Measurements from ENCODE around the gene UBE4B. TPM values are rescaled to one million over a fixed set of nuclear protein-coding genes. Genes with fewer than 3 reads are reported as not detected.

UBE4B gene
- polyA plus RNA-seq, 2 of the 4 experiments (the other 2 are of a cell fraction): 13.5 to 15.1 TPM

DNA sequence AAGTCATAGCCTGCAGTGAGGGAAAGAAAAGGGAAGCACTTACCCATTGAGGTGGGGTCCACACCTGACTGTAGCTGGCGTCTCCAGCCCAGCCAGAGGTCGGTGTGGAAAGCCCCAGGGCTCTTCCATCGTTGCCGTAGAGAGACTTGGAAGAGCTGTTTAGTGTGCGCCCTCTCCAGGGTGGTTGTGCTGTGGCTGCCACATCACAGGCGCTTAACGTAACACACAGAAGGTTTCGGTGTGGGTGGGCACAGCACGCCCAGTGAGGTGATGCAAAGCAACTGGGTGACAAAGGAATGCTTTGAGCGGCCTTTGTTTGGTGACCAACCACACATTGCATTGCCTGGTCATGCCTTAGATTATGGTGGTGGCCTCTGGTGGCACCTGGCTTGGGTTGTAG, 140.8 kb downstream of the UBE4B start (continued):
- TF ChIP-seq, protein P1, sequence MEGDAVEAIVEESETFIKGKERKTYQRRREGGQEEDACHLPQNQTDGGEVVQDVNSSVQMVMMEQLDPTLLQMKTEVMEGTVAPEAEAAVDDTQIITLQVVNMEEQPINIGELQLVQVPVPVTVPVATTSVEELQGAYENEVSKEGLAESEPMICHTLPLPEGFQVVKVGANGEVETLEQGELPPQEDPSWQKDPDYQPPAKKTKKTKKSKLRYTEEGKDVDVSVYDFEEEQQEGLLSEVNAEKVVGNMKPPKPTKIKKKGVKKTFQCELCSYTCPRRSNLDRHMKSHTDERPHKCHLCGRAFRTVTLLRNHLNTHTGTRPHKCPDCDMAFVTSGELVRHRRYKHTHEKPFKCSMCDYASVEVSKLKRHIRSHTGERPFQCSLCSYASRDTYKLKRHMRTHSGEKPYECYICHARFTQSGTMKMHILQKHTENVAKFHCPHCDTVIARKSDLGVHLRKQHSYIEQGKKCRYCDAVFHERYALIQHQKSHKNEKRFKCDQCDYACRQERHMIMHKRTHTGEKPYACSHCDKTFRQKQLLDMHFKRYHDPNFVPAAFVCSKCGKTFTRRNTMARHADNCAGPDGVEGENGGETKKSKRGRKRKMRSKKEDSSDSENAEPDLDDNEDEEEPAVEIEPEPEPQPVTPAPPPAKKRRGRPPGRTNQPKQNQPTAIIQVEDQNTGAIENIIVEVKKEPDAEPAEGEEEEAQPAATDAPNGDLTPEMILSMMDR (IDR thresholded peaks at IDR 0.05): no peak
- no peak for TF ChIP-seq ESRRA (IDR thresholded peaks at IDR 0.05; ENCODE audit: borderline replicate concordance, low read length)
- TF ChIP-seq HOXB5 (CRISPR knock-in tag; IDR thresholded peaks at IDR 0.05): no peak
- TF ChIP-seq FOSL2 (IDR thresholded peaks at IDR 0.05): no peak
- no peak for TF ChIP-seq FOSL2 (CRISPR knock-in tag; IDR thresholded peaks at IDR 0.05)
- no peak for TF ChIP-seq FOXS1 (CRISPR knock-in tag; IDR thresholded peaks at IDR 0.05)

GRCh38 chr1:10177876-10178275, 145.1 kb downstream of the UBE4B start:
- ATAC-seq (no peak), FAIRE-seq (no peak)

DNA sequence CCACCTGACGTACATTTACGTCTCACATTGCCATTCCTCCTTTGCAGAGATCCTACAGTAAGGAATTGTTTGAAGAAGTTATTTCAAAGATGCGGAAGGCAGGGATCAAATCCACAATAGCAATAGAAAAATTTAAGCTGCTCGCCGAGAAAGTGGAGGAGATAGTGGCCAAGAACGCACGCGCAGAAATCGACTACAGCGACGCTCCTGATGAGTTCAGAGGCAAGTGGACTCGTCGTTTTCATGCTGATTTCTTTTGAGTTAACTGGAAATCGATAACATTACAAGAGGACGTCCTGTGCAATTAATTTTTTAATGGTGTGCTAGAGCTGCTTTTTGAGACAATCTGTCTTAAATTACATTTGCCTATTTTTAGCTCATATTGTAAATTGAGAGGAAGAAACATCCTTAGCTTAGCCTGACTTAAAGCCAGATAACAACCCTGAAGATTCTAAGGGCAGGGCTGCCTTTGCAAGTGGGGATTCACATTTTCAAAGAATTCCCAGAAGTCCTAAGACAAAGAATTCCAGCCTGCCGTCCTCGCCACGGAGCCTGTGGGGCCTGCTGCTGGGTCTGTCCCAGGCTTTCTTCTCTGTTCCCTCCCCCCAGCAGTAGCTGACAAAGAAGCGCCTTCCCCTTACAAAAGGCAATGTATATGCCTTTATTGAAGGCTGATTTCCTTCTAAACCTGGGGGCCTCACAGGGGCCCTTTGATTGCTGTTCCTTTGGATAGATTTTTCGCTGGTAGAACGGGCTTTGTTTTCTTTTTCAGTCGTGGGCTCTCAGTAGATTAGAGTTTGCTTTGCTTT, 146.0 kb downstream of the UBE4B start:
- Histone ChIP-seq H3K9me3 (no peaks in the 10 kb centered on the region), H3K4me1 (no peaks in the 10 kb centered on the region), H3K4me2 (no peak overlapping the region), H3K4me3 (no peak overlapping the region), H3K27ac (no peak overlapping the region)
- TF ChIP-seq, protein P2, sequence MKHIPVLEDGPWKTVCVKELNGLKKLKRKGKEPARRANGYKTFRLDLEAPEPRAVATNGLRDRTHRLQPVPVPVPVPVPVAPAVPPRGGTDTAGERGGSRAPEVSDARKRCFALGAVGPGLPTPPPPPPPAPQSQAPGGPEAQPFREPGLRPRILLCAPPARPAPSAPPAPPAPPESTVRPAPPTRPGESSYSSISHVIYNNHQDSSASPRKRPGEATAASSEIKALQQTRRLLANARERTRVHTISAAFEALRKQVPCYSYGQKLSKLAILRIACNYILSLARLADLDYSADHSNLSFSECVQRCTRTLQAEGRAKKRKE (CRISPR knock-in tag; IDR thresholded peaks at IDR 0.05; ENCODE audit: low read depth): no peak
- no peak for TF ChIP-seq ZFP36 (IDR thresholded peaks at IDR 0.05; ENCODE audit: borderline replicate concordance, partially characterized antibody)
- no peak for TF ChIP-seq GATA3 (IDR thresholded peaks at IDR 0.05; ENCODE audit: borderline replicate concordance)
- no peak for TF ChIP-seq RNF2 (IDR thresholded peaks at IDR 0.05; ENCODE audit: borderline replicate concordance, low read depth)
- TF ChIP-seq TP53 (CRISPR knock-in tag; IDR thresholded peaks at IDR 0.05): no peak
- TF ChIP-seq PHF8 (IDR thresholded peaks at IDR 0.05; ENCODE audit: borderline replicate concordance, low read depth): no peak
- TF ChIP-seq MYC (IDR thresholded peaks at IDR 0.05; ENCODE audit: borderline replicate concordance, low read length): no peak
- no peak for TF ChIP-seq HEYL (CRISPR knock-in tag; IDR thresholded peaks at IDR 0.05)
- ChIA-PET POLR2A (no interaction called here), CTCF (interaction anchor here (0.8 to 0.9 kb wide), 2 partner anchors 26 to 32 kb away, joined by 3 read pairs; partner anchors contain the start of gene KIF1B)
- DNase-seq (ENCODE audit: low read depth in 1 of 2, low spot score in 1 of 2) (no peak), FAIRE-seq (no peak), ATAC-seq (no peak)
- WGBS (ENCODE audit: missing lambda C conversion rate): 89% methylated on average over 22 of the region's 22 CpGs

More at GRCh38 chr1:10177876-10178275, 145.1 kb downstream of the UBE4B start:
- Histone ChIP-seq H3K4me3 (no peak overlapping the region), H3K27ac (no peak overlapping the region), H3K9me3 (no peaks in the 10 kb centered on the region), H3K4me2 (no peak overlapping the region), H3K4me1 (no peaks in the 10 kb centered on the region)
- 79% methylated on average over 4 of the region's 5 CpGs for WGBS (ENCODE audit: missing lambda C conversion rate)
- ChIA-PET CTCF (interaction anchor here (0.8 to 0.9 kb wide), 2 partner anchors 25 to 33 kb away, joined by 3 read pairs; partner anchors contain the start of gene KIF1B), POLR2A (no interaction called here)
- DNase-seq (ENCODE audit: low read depth in 1 of 2, low spot score in 1 of 2): no peak
- TF ChIP-seq JUNB (IDR thresholded peaks at IDR 0.05): no peak
- TF ChIP-seq USF2 (IDR thresholded peaks at IDR 0.05): no peak
- TF ChIP-seq HES2 (IDR thresholded peaks at IDR 0.05): no peak
- TF ChIP-seq ZFP36 (IDR thresholded peaks at IDR 0.05; ENCODE audit: borderline replicate concordance, partially characterized antibody): no peak
- TF ChIP-seq POLR2A (IDR thresholded peaks at IDR 0.05; ENCODE audit: low read length): no peak
- TF ChIP-seq RNF2 (IDR thresholded peaks at IDR 0.05; ENCODE audit: borderline replicate concordance, low read depth): no peak
- no peak for TF ChIP-seq BCL3 (IDR thresholded peaks at IDR 0.05)
- TF ChIP-seq CHD2 (IDR thresholded peaks at IDR 0.05; ENCODE audit: low read length, partially characterized antibody): no peak
- no peak for TF ChIP-seq SREBF2 (IDR thresholded peaks at IDR 0.05)
- no peak for TF ChIP-seq KDM5A (IDR thresholded peaks at IDR 0.05)
- no peak for TF ChIP-seq EP300 (IDR thresholded peaks at IDR 0.05)
- no peak for TF ChIP-seq ZNF302 (CRISPR knock-in tag; IDR thresholded peaks at IDR 0.05)
- TF ChIP-seq POLR2AphosphoS2 (conservative IDR thresholded peaks at IDR 0.05; ENCODE audit: low read length): no peak
